ENCODE results near the gene DLEC1.

DNA sequence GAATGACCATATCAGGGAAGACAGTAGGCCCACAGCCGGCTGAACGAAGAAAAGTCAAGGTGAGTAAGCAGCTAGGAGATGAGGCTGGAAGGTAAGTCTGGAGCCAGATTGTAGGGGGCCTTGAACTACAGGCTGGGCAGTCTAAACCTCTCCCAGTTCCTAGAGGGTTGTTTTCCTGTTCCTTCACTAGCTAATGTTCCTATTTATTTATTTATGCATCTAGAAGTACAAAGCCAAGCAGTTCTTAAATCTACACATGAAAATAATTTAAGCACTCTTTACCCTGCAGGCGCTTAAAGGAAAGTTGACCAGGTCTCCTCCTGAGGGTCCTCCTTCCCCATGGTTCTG, 94.2 kb downstream of the DLEC1 start:
- TF ChIP-seq, protein P1, sequence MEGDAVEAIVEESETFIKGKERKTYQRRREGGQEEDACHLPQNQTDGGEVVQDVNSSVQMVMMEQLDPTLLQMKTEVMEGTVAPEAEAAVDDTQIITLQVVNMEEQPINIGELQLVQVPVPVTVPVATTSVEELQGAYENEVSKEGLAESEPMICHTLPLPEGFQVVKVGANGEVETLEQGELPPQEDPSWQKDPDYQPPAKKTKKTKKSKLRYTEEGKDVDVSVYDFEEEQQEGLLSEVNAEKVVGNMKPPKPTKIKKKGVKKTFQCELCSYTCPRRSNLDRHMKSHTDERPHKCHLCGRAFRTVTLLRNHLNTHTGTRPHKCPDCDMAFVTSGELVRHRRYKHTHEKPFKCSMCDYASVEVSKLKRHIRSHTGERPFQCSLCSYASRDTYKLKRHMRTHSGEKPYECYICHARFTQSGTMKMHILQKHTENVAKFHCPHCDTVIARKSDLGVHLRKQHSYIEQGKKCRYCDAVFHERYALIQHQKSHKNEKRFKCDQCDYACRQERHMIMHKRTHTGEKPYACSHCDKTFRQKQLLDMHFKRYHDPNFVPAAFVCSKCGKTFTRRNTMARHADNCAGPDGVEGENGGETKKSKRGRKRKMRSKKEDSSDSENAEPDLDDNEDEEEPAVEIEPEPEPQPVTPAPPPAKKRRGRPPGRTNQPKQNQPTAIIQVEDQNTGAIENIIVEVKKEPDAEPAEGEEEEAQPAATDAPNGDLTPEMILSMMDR (IDR thresholded peaks at IDR 0.05; ENCODE audit: poor library complexity, severe bottlenecking): no peak
- no peak for TF ChIP-seq TAF1 (IDR thresholded peaks at IDR 0.05; ENCODE audit: low read depth)
